Neural progenitor cell (in vitro differentiated cells): ENCODE measurements around the gene SFXN5. TPM values are rescaled to one million over a fixed set of nuclear protein-coding genes. Genes with fewer than 3 reads are reported as not detected.
"Not testable (repeated sequence)": the region's sequence is repeated elsewhere in the genome, so short reads cannot be mapped to it uniquely, and the experiment has no call there.

Source experiments
- DNase-seq: peaks from one replicate; pipeline ENCODE4 v3.0.0-alpha.2; 2016; ENCODE audit warnings: low spot score
- H2AFZ ChIP-seq: fragments of 200-600 bp; sonication (generic); replicated peaks from 2 replicates; pipeline ENCODE4 v1.6.1; 2016; ENCODE audit warnings: antibody characterized with exemption
- H3F3A ChIP-seq: fragments of 200-600 bp; sonication (generic); 2 replicates; pipeline ENCODE4 v1.6.1; 2016; ENCODE audit warnings: antibody characterized with exemption, low read depth
- H3K27ac ChIP-seq: fragments of 200-600 bp; sonication (generic); 2 replicates; pipeline ENCODE4 v1.5.1; 2016; ENCODE audit warnings: mild to moderate bottlenecking
- H3K27me3 ChIP-seq: fragments of 200-600 bp; sonication (generic); 2 replicates; pipeline ENCODE4 v1.6.1; 2016; ENCODE audit warnings: mild to moderate bottlenecking, moderate library complexity
- H3K36me3 ChIP-seq: fragments of 200-600 bp; sonication (generic); 2 replicates; pipeline ENCODE4 v1.5.1; 2016
- H3K4me1 ChIP-seq: fragments of 200-600 bp; sonication (generic); 2 replicates; pipeline ENCODE4 v1.6.1; 2016; ENCODE audit warnings: mixed run types
- H3K4me2 ChIP-seq: fragments of 200-600 bp; sonication (generic); 2 replicates; pipeline ENCODE4 v1.6.1; 2016
- H3K4me3 ChIP-seq: fragments of 200-600 bp; sonication (generic); 2 replicates; pipeline ENCODE4 v1.5.1; 2016
- H3K79me2 ChIP-seq: fragments of 200-600 bp; sonication (generic); 2 replicates; pipeline ENCODE4 v1.6.1; 2016; ENCODE audit warnings: low read depth
- H3K9ac ChIP-seq: fragments of 200-600 bp; sonication (generic); 2 replicates; pipeline ENCODE4 v1.6.1; 2016
- H3K9me3 ChIP-seq: fragments of 200-600 bp; sonication (generic); 2 replicates; pipeline ENCODE4 v1.5.1; 2016; ENCODE audit warnings: low read depth
- H4K20me1 ChIP-seq: fragments of 200-600 bp; sonication (generic); 2 replicates; pipeline ENCODE4 v1.6.1; 2016; ENCODE audit warnings: low read depth
- H3K27ac Mint-ChIP-seq: 3 replicates; pipeline ENCODE4 v1.8.0; 2021; ENCODE audit warnings: mixed read lengths
- H3K27me3 Mint-ChIP-seq: 2 replicates; pipeline ENCODE4 v1.8.0; 2022; ENCODE audit warnings: low read depth, mild to moderate bottlenecking, inconsistent platforms, moderate library complexity, mixed read lengths; ENCODE audit not compliant: insufficient read depth
- H3K36me3 Mint-ChIP-seq: 3 replicates; pipeline ENCODE4 v1.8.0; 2021; ENCODE audit warnings: mixed read lengths
- H3K4me1 Mint-ChIP-seq: 3 replicates; pipeline ENCODE4 v1.8.0; 2021; ENCODE audit warnings: mixed read lengths
- H3K4me3 Mint-ChIP-seq: 3 replicates; pipeline ENCODE4 v1.8.0; 2021; ENCODE audit warnings: mild to moderate bottlenecking, moderate library complexity, mixed read lengths
- H3K9me3 Mint-ChIP-seq: 3 replicates; pipeline ENCODE4 v1.8.0; 2020; ENCODE audit warnings: mixed read lengths
- CTCF ChIP-seq: fragments of 200-600 bp; sonication (generic); IDR thresholded peaks from 2 replicates; pipeline ENCODE4 v1.5.1; 2017; ENCODE audit warnings: antibody characterized with exemption, mild to moderate bottlenecking
- EZH2 ChIP-seq: fragments of 200-600 bp; sonication (generic); IDR thresholded peaks from 2 replicates; pipeline ENCODE4 v1.6.1; 2017; ENCODE audit warnings: antibody characterized with exemption, mild to moderate bottlenecking, moderate library complexity
- EZH2phosphoT487 ChIP-seq: fragments of 200-600 bp; sonication (generic); IDR thresholded peaks from 2 replicates; pipeline ENCODE4 v1.6.1; 2017; ENCODE audit warnings: antibody characterized with exemption
- total RNA-seq: library from RNA; depleted of rRNA; stranded (reverse); fragments of >200 nt; gene quantifications from 2 replicates; pipeline ENCODE4 v1.2.3, GENCODE V29; 2015; ENCODE audit warnings: low replicate concordance

The SFXN5 gene
- total RNA-seq, 1 donor from 2014 or later: 3.4 TPM

- Histone ChIP-seq H3K4me2 (peak overlapping the region; percentile 91), H2AFZ (no peak overlapping the region), H3K9me3 (no peaks in the 10 kb centered on the region), H4K20me1 (peaks cover 33% of the 10 kb centered on the region), H3F3A (peaks cover 32% of the 10 kb centered on the region), H3K27ac (no peak overlapping the region), H3K4me3 (no peak overlapping the region), H3K9ac (no peak overlapping the region), H3K4me1 (peaks cover 35% of the 10 kb centered on the region), H3K79me2 (no peaks in the 10 kb centered on the region), H3K27me3 (peaks cover 100% of the 10 kb centered on the region), H3K36me3 (no peaks in the 10 kb centered on the region)
- TF ChIP-seq CTCF: peak; percentile 28
- no peak for TF ChIP-seq EZH2
- DNase-seq: peak; percentile 48
- H3K36me3 Mint-ChIP-seq: no peaks in the 10 kb centered on the region
- no peak overlapping the region for H3K27ac Mint-ChIP-seq
- no peaks in the 10 kb centered on the region for H3K9me3 Mint-ChIP-seq
- peaks cover 18% of the 10 kb centered on the region for H3K4me1 Mint-ChIP-seq
- H3K4me3 Mint-ChIP-seq: peak overlapping the region; percentile 1
- H3K27me3 Mint-ChIP-seq: peaks cover 65% of the 10 kb centered on the region
These were observed 157.9 kb downstream of the SFXN5 start for GRCh38 chr2:72913486-72914205.

GRCh38 chr2:72911256-72911655 lies 160.3 kb downstream of the SFXN5 start:
- H3K9ac ChIP-seq: no peak overlapping the region
- no peak overlapping the region for H3K27ac Mint-ChIP-seq
- DNase-seq: no peak
- no peaks in the 10 kb centered on the region for H3K9me3 ChIP-seq
- no peak overlapping the region for H2AFZ ChIP-seq
- peaks cover 29% of the 10 kb centered on the region for H3F3A ChIP-seq
- peaks cover 29% of the 10 kb centered on the region for H4K20me1 ChIP-seq
- H3K79me2 ChIP-seq: no peaks in the 10 kb centered on the region
- H3K4me3 Mint-ChIP-seq: no peak overlapping the region
- no peak overlapping the region for H3K27ac ChIP-seq
- H3K27me3 Mint-ChIP-seq: peaks cover 58% of the 10 kb centered on the region
- peaks cover 100% of the 10 kb centered on the region for H3K27me3 ChIP-seq
- H3K36me3 Mint-ChIP-seq: no peaks in the 10 kb centered on the region
- peaks cover 11% of the 10 kb centered on the region for H3K4me1 Mint-ChIP-seq
- no peaks in the 10 kb centered on the region for H3K36me3 ChIP-seq
- H3K4me2 ChIP-seq: no peak overlapping the region
- no peak overlapping the region for H3K4me3 ChIP-seq
- TF ChIP-seq CTCF: no peak
- TF ChIP-seq EZH2phosphoT487: no peak
- no peak for TF ChIP-seq EZH2
- peaks cover 26% of the 10 kb centered on the region for H3K4me1 ChIP-seq
- no peaks in the 10 kb centered on the region for H3K9me3 Mint-ChIP-seq

- Mint-ChIP-seq H3K27ac (no peak overlapping the region), H3K27me3 (peaks cover 46% of the 10 kb centered on the region), H3K4me3 (no peak overlapping the region), H3K36me3 (no peaks in the 10 kb centered on the region), H3K9me3 (no peaks in the 10 kb centered on the region), H3K4me1 (no peaks in the 10 kb centered on the region)
- Histone ChIP-seq H3K79me2 (no peaks in the 10 kb centered on the region), H3F3A (peaks cover 7% of the 10 kb centered on the region), H3K9me3 (no peaks in the 10 kb centered on the region), H3K4me2 (no peak overlapping the region), H3K4me1 (peaks cover 7% of the 10 kb centered on the region), H4K20me1 (peaks cover 13% of the 10 kb centered on the region), H3K36me3 (no peaks in the 10 kb centered on the region), H3K27ac (no peak overlapping the region), H3K4me3 (no peak overlapping the region), H3K9ac (no peak overlapping the region), H3K27me3 (peaks cover 100% of the 10 kb centered on the region), H2AFZ (no peak overlapping the region)
- no peak for TF ChIP-seq EZH2phosphoT487
- TF ChIP-seq EZH2: no peak
- no peak for TF ChIP-seq CTCF
- no peak for DNase-seq
These were observed 162.8 kb downstream of the SFXN5 start for GRCh38 chr2:72908741-72909140.

GRCh38 chr2:72907369-72907768 lies 164.1 kb downstream of the SFXN5 start:
- not testable (repeated sequence) for H3K4me3 ChIP-seq, H3K9ac ChIP-seq, H3K9me3 Mint-ChIP-seq, H3K36me3 Mint-ChIP-seq, H3K36me3 ChIP-seq, H2AFZ ChIP-seq, H3K27ac Mint-ChIP-seq, H3K27ac ChIP-seq, H3K9me3 ChIP-seq, H3K4me1 Mint-ChIP-seq, H3K4me3 Mint-ChIP-seq, H3K4me1 ChIP-seq, DNase-seq, H3F3A ChIP-seq, H3K79me2 ChIP-seq, H4K20me1 ChIP-seq, H3K4me2 ChIP-seq
- H3K27me3 ChIP-seq: peaks cover 100% of the 10 kb centered on the region
- peaks cover 44% of the 10 kb centered on the region for H3K27me3 Mint-ChIP-seq
